Gastrocnemius medialis (tissue), 4 donors: Measurements from ENCODE around the gene VWA3B.
"Not testable (repeated sequence)": the region's sequence is repeated elsewhere in the genome, so short reads cannot be mapped to it uniquely, and the experiment has no call there.

Experiments used
- POLR2A ChIP-seq, 2 donors: fragments of 450-650 bp; IDR thresholded peaks; one replicate each; pipeline ENCODE4 v1.6.1; 2017; ENCODE audit warnings: antibody characterized with exemption in 2 of 2, mild to moderate bottlenecking in 2 of 2, moderate library complexity in 2 of 2
- TF ChIP-seq, protein P1 (sequence below), 5 experiments: fragments of 450-650 bp in 3 of 5; fragments of 200-600 bp in 2 of 5; sonication (generic) in 2 of 5; IDR thresholded peaks in 4 of 5; conservative IDR thresholded peaks in 1 of 5; 1 replicate in 4 of 5; 2 replicates in 1 of 5; pipeline ENCODE4 v1.5.1; 2016 to 2019; ENCODE audit warnings: antibody characterized with exemption in 5 of 5, mild to moderate bottlenecking in 3 of 5, moderate library complexity in 3 of 5

DNA sequence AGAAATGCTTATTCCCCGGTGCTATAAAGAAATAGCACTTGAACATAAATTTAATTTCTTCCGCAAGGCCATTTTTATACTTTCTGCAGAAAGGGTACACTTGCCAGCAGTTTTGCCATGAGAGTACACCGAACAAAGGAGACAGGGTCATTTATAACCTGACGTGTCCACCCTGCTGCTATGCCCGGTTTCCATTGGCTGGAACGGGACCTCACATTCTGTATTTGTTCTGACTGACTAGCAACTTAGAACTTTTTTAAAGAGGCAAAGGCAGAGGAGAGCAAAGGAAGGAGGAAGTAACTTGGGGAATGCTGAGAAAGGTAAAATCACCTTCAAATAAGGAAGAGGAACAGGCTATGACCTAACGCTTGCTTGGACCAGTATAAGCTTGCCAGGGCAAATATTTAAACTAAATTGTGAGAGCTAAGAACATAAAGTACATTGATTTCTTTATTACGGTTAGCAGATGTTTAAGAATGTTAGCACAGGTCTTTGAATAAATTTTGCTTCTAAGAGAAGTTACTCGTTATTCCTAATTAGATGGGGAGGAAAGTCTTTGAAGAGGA lies 220.2 kb downstream of the VWA3B start:
- TF ChIP-seq, protein P1, sequence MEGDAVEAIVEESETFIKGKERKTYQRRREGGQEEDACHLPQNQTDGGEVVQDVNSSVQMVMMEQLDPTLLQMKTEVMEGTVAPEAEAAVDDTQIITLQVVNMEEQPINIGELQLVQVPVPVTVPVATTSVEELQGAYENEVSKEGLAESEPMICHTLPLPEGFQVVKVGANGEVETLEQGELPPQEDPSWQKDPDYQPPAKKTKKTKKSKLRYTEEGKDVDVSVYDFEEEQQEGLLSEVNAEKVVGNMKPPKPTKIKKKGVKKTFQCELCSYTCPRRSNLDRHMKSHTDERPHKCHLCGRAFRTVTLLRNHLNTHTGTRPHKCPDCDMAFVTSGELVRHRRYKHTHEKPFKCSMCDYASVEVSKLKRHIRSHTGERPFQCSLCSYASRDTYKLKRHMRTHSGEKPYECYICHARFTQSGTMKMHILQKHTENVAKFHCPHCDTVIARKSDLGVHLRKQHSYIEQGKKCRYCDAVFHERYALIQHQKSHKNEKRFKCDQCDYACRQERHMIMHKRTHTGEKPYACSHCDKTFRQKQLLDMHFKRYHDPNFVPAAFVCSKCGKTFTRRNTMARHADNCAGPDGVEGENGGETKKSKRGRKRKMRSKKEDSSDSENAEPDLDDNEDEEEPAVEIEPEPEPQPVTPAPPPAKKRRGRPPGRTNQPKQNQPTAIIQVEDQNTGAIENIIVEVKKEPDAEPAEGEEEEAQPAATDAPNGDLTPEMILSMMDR (IDR thresholded peaks at IDR 0.05 in 4 of 5, conservative IDR thresholded peaks at IDR 0.05 in 1 of 5): not testable (repeated sequence)
- not testable (repeated sequence) for TF ChIP-seq POLR2A (IDR thresholded peaks at IDR 0.05)
